Left renal pelvis (tissue), 4 donors: Measurements from ENCODE around the gene SEC14L3. TPM values are rescaled to one million over a fixed set of nuclear protein-coding genes. Genes with fewer than 3 reads are reported as not detected.
A peak's percentile ranks its signal among the peaks of the same experiment; 100 is the strongest.
"Not testable (repeated sequence)": the region's sequence is repeated elsewhere in the genome, so short reads cannot be mapped to it uniquely, and the experiment has no call there.

ENCODE experiments used
- DNase-seq, 4 donors: peaks; one replicate each; pipeline ENCODE4 v3.0.0-alpha.2; 2013; ENCODE audit warnings: low read depth in 4 of 4, low spot score in 3 of 4
- polyA plus RNA-seq, 4 donors: library from polyadenylated mRNA; unstranded; fragments of 120-200 nt; gene quantifications; one replicate each; pipeline ENCODE4 v1.2.1, GENCODE V29; 2013; ENCODE audit not compliant: insufficient read length in 4 of 4

Gene SEC14L3
- polyA plus RNA-seq, 4 donors = 0.07 to 0.09 TPM; not detected in 2

DNA sequence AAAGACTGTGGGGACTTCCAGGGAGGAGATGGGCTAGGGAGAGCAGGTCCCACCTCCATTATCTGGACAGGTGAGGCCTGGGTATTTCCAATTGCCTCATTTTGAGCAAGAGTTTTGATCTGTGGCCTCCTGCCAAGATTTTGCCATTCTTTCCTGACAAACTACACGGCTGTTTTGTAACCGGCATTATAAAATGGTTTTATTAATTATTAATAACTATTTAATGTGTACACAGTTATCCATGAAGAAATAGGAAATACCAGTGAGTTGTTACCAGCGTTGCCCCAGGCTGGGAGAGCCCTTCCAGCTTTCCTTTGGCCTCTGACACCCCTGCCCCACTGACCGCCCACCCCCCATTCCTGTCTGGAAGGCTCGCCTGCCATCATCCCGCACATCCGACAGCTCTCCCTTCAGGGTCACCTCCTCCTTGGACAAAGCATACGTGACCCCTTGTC lies 14.9 kb upstream of the SEC14L3 start:
- DNase-seq = no peak

DNA sequence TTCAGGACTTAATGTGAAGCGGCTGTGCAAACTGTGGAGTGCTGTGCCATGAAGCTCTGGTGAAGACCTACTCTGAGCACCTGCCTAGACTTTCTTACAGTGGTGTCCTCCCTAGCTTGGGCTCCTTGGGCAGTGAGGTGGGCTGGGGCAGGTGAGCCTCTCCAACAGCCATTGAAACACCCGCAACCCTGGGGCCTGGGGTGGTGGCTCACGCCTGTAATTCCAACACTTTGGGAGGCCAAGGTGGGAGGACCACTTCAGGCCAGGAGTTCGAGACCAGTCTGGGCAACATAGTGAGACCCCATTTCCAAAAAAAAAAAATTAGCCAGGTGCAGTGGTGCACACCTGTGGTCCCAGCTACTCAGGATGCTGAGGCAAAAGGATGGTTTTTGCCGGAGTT lies 14.3 kb upstream of the SEC14L3 start:
- no peak for DNase-seq

DNA sequence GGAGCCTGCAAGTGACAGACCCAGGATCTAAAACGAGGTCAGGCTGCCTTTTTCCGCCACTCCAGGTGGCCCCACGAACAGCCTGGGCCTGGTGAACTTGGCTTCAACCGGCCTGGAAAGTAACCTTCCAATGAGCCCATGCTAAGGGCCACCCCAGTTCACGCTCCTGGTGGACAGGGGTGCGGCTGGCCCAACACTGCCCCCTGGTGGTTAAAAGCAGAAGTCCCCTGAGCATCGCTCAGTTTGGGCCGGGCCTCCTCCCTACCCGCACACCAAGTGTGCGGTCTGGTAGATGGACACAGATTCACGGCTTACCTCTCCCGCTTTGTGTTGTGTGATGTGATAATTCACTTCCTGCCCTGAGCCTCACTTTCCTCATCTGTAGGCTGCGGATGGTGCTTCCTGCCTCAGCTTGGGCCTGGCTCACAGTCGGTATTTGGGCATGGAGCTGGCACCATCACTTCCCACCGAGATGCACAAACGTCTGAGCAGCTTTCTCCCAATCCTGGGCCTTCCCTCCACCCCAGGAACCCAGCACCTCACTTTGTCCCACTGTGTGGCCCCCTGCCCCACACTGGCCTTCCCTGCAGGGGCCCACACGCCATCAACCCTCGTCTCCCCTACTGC lies 13.7 kb upstream of the SEC14L3 start:
- no peak for DNase-seq

DNA sequence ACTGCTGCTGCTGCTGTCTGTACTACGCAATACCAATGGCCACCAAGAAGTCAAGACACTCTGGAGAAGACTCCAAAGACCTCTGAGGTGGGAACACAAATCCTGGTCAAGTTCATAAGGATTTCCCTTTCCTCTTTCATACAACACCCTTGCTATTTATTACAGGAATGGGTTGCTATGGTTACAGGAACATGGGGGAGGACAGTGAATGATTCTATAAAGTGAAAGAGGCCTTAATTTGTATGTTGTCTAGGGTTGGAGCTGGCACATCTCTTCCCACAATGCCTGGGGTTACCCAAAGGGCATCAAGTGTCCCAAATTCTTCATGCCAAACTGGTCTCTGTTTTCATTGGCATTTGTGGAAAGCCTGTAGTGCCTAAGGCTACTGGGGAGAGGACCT lies 11.4 kb upstream of the SEC14L3 start:
- DNase-seq = no peak

DNA sequence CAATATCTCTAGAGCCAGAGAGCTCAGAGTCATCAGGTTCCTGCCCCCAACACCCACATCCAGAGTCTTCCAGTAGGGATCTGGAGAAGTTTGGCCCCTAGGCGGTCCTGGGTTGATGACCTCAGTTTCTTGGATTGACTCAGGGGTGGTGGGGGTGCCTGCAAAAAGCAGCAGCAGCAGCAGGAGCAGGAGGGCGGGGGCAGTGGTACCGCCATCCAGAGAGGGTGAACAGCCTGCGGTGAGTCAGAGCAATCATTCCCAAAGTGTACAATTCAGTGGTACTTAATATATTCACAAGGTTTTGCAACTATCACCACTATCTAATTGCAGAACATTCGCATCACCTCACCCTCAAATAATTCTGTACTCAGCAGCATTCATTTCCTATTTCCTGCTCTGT lies 9.9 kb upstream of the SEC14L3 start:
- no peak for DNase-seq

DNA sequence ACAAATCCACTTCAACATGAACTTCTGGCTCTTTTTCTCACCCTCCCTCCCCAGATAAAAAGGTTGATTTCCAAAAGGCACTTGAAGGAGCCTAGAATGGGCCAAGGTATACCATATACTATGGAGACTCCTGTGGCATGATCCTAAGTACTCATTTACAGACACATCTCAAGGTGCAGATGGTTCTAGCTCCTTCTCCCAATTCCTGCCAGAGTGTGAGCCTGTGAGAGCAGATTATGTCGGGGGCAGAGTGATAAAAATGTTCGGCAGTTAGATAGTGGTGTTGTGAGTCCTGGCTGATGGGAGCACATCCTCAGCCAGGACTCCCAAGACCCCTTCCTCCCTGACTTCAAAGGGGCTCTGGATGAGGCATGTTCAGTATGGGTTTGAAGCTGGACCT lies 8.2 kb upstream of the SEC14L3 start:
- no peak for DNase-seq

DNA sequence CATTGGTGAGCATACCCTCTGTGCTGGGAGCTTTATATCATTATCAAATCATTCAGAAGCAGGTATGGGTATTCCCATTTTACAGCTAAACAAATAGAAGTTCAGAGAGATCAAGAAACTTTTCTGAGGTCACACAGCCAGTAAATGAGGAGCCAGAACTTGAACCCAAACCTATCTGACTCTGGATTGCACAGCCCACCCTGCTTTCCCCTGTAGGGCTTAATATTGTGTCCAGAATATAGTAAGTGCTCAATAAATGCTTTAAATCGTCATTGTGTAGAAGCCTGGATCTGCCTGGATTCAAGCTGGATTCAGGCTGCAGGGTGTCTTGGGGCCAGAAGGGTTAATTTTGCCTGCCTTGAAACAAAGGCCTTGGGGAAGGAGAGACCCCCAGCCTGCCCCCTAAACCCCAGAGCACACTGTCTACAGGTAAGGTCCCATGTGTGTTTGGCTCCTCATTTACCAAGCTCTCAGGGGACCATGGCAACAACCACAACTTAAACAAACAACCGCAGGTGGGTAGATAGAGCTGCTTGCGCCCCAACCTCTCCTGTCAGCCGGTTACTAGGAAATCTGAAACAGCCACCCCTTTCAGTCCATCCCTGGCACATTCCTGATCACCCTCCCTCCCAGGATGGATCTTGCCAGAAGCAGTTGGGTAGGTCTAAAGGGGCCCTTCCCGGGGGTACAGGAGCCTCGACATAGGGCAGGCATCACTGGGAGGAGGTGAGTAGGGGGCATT lies 3.0 kb upstream of the SEC14L3 start:
- DNase-seq = no peak

DNA sequence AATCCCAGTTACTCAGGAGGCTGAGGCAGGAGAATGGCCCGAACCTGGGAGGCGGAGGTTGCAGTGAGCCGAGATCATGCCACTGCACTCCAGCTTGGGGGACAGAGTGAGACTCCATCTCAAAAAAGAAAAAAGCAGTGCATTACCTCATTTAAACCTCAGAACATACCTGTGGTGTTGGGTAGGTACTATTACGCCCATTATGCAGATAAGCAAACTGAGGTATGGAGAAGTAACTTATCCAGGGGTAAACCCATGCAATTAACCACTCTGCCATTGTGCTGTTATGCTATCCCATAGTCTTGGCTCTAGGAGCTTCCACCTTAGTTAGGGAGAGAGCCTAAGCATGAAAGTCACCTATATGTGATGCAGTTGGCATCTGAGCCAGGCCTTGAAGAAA lies 2.3 kb upstream of the SEC14L3 start:
- no peak for DNase-seq

DNA sequence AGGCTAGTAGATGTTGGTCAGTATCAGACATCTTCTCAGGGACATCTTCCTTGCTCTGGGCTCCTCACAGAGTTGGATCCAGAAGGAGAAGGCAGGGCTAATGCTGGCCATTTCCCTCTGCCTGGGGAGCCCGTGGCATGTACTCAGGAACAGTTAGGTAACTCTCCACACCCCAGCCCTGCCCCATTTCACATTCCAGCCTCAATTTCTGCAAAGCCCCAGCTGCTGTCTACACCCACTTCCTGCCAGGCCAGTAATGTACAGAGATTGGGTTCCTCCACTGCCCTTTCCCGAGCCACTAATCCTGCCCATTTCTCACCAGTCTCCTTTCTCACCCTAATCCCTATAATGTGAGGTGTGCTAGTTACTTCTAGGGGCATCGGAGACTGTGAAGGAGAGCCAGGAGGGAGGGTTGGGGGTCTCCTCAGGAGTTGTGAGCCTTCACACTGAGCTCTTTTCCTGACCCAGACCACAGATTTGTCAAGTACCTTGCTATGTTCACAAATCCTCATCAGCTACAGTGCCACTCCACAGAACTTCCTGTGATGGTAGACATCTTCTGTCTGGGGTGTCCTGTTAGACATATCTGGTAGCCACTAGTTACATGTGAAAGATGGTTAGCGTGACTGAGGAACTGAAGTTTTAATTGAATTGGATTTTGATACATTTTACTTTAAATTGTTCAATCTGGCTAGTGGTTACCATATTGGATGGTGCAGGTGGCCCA lies 1.3 kb upstream of the SEC14L3 start:
- no peak for DNase-seq

DNA sequence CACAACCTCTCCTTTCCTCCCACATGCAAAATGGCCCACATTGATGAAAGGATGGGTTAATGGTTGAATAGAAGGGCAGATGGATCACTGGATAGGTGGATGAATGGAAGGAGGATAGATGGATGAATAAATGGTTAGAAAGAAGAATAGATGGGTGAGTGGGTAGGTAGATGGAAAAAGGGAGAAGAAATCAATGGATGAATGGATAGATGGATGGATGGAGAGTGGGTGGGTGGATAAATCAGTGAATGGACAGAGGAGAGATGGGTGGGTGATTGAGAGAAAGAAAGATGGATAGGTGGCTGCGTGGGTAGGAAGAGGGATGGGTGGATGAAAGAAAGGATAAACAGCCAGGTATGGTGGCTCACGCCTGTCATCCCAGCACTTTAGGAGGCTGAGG lies 1.2 kb downstream of the SEC14L3 start:
- no peak for DNase-seq

DNA sequence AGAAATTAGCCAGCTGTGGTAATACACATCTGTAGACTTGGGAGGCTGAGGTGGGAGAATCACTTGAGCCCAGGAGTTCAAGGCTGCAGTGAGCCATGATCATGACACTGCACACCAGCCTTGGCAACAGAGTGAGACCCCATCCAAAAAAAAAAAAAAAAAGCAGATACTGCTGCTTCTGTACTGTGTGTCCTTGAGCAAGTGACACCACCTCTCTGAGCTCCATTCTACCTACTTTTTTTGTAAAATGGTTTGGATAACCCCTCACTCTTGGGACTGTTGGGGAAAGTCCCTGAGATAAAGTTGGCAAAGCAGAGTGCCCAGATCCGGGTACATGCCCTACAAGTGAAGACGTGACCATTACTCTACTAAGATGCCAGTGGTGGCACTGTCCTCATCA lies 2.7 kb downstream of the SEC14L3 start:
- no peak for DNase-seq

DNA sequence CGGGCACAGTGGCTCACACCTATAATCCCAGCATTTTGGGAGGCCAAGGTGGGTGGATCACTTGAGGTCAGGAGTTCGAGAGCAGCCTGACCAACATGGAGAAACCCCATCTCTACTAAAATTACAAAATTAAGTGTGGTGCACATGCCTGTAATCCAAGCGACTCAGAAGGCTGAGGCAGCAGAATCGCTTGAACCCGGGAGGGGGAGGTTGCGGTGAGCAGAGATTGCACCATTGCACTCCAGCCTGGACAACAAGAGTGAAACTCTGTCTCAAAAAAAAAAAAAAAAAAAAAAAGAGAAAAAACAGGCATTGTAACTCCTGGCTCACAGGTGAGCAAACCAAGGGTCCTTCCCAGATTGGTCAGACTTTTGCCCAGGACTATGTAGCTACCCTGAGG lies 11.3 kb downstream of the SEC14L3 start:
- DNase-seq = not testable (repeated sequence)

DNA sequence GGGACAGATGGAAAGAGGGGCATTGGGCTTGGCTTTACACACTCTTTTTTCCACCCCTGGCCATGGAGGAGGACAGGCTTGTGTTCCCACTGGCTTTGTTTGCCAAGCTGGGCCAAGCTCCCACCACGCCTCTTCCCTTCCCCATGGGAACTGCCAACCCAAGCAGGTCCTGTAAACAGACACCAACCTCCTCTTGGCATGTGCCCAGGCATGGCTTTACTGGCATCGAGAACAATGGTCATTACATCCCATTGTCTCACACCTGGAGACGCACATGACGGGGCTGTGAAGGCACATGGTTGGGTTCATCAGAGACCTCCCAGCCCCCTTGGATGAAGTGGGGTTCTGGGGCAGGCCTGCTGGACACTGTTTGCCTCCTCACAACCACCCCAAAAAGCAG lies 11.7 kb downstream of the SEC14L3 start:
- no peak for DNase-seq

DNA sequence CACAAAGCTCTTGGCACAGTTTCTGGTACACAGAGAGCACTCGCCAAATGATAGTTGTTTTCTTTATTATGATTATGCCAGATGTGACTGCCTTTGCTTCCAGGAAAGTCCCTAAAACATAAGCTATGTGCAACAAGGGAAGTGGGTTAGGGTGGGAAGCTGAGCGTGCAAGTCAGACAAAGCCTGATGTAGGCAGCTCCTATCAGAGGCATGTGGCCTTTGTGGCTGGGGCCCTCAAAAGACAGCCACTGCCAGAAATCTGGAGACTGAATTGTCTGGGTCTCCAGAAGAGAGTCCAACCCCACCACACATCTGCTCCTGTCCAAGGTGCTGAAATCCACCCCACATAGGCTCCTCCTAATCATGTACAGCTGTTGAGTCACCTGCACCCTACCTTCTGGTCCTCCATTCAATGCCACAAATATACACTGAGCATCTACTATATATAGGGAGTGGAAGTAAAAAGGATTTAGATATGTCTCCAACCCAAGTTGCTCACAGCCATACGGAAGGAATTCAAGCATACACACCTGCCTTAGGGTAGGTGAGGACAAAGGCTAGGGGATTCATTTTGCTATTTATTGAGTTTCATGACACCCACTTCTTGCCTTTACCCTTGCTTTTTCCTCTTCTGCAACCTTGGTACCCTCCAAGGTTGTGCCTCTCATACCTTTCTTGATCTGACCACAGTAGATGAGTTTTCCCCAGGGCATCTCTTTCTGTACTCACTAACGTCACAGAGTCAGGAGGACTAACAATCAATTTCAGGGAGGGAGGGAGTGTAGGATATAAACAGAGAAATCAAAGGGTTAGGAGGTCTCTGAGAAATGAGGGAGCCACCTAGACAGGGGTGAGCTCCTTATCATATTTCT lies 12.4 kb downstream of the SEC14L3 start:
- DNase-seq = peak in 2 of 4 donors; percentile 5 to 32

DNA sequence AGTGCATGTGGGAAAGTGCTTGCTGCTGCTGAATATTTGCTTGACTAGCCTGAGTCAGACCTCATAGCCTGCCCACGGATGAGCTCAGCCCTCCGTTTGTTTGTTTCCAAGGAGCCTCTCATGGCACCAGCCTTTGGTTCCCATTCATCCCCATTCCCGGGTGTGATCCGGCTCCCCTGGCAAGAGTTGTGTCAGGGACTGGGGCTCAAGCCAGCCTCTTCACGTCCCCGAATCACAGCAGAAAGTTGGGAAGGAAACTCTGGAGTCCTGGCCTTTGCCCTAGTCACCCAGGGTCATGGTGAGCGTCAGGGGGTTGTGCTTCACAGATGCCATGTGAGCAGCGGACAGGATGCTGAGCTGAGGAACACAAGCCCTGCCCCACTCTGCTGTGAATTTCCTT lies 13.8 kb downstream of the SEC14L3 start:
- DNase-seq = no peak

DNA sequence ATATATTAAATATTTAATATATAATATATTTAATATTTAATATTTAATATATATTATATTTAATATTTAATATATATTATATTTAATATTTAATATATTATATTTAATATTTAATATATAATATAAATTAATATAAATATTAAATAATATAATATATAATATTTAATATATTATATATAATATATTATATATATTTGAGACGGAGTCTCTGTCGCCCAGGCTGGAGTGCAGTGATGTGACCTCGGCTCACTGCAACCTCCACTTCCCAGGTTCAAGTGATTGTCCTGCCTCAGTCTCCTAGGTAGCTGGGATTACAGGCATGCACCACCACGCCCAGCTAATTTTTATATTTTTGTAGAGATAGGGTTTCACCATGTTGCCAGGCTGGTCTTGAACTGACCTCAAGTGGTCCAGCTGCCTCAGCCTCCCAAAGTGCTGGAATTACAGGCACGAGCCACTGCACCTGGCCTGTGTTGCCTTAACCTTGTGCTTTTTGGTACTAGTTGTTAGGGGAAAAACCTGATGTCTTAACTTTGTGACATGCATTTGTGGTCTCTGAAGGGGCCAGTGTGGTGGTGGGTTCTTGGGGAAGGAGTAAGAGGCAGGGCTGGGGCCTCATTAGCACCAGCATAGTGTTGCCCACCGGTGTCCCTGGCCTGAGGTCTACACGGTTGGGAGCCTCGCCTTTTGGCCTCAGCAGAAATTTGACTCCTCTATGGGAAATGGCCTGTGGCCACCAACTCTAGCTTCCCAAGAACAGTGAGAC lies 16.6 kb downstream of the SEC14L3 start:
- DNase-seq = no peak

DNA sequence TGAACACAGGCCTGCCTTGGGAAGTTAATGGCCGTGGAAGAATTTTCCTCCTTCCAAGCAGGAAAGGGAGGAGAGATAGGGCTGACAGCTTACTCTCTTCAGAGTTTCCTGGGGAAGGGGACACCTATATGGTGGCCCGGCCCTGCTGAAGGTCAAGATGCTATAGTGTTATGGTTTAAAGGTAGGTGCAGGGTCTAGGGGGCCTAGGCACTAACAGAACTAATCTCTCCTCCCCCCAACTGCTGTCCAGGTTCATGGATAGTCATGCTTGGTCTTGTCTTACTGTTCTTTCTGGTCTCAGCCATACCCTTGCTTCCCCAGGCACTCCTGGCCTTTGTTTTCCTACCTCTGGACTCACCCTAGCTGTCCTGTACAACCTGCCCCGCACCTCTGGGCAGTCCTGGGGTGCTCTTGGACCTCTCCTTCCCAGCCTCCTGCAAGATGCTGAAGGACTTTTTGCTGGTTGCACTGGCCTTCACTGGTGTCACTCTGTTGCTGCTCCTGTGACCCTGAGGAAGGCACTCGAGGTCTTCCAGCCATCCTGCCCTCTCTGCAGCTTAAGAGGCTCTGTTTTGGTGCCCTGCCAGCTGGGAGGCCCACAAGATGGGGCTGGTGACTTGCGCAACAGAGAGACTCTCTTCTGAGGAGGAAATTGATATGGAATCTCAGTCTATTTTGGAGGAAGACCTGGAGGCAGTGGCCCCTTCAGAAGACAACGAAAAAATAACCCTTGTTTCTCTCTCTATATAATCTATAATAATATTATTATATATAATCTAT lies 17.9 kb downstream of the SEC14L3 start:
- DNase-seq = peak in 2 of 4 donors; percentile 11 to 12

DNA sequence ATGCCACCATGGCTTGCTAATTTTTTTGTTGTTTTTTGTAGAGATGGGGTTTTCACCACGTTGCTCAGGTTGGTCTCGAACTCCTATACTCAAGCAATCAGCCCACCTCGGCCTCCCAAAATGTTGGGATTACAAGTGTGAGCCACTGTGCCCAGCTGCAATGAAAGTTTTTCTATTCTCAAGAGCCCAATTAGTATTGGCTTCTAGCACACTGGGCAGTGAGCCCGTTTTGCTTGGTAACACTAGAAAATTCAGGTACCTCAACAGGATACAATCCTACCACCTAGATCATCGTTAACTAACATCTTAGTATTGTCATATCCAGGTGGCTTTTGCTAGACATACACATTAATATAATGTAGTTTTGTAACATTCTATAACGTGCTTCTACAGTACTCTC lies 19.0 kb downstream of the SEC14L3 start:
- no peak for DNase-seq

DNA sequence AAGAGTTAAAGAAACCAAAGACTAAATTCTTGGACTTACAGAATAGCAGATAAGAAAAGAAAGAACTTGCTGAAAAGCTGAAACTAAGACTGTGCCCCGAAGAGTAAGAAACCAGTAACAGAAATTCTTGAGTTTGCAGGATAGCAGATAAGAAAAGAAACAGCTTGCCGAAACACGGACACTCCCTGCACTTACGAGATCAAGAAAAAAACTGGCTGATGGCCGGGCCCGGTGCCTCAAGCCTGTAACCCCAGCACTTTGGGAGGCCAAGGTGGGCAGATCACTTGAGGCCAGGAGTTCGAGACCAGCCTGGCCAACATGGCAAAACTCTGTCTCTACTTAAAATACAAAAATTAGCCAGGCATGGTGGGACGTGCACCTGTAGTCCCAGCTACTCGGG lies 20.3 kb downstream of the SEC14L3 start:
- DNase-seq = not testable (repeated sequence)
